ENCODE results near the gene ZSWIM5.
"Not testable (repeated sequence)": the region's sequence is repeated elsewhere in the genome, so short reads cannot be mapped to it uniquely, and the experiment has no call there.

ZSWIM5 gene

GRCh38 chr1:45009296-45009865 is 197.0 kb downstream of the ZSWIM5 start:
- Histone ChIP-seq H3K4me3 (ENCODE audit: low read depth in 1 of 2, low read length in 2 of 2) (peak overlapping the region; percentile 90 to 92), H3K36me3 (ENCODE audit: control insufficient read depth in 1 of 2, insufficient read depth in 2 of 2, low read length in 2 of 2) (peaks cover 49 to 52% of the 10 kb centered on the region in 2 donors), H3K9ac (ENCODE audit: low read depth in 1 of 2, low read length in 2 of 2) (peak overlapping the region in 1 of 2 donors; percentile 66), H3K27ac (ENCODE audit: low read depth, low read length) (no peak overlapping the region), H3K9me3 (ENCODE audit: control insufficient read depth in 1 of 2, low read length in 2 of 2) (no peaks in the 10 kb centered on the region), H3K4me1 (ENCODE audit: control insufficient read depth in 1 of 2, insufficient read depth in 2 of 2, low read length in 2 of 2) (peaks cover 23 to 34% of the 10 kb centered on the region in 2 donors), H3K27me3 (ENCODE audit: control insufficient read depth in 1 of 2, insufficient read depth in 2 of 2, low read length in 2 of 2) (no peaks in the 10 kb centered on the region)

DNA sequence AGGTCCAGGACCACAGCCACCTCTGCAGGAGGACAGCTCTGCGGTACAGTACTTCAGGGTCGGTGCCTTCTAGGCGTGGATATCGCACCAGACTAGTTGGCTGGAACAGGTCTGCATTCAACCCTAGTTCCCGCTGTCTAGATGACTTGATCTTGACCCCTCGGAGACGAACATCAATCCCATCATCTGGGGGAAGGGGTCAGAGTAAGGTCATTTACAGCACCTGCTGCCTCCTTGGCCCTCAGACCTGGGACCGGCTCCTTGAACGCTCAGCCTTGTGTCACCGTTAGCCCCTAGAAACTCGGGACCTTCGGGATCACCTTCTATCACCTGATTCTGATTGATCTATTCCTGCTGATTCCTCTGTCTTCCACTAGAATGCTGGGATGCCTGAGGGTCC is 197.9 kb downstream of the ZSWIM5 start:
- Histone ChIP-seq H3K27ac (ENCODE audit: low read depth, low read length) (no peak overlapping the region), H3K9ac (ENCODE audit: low read depth in 1 of 2, low read length in 2 of 2) (no peak overlapping the region), H3K36me3 (ENCODE audit: control insufficient read depth in 1 of 2, insufficient read depth in 2 of 2, low read length in 2 of 2) (peaks cover 56 to 61% of the 10 kb centered on the region in 2 donors), H3K9me3 (ENCODE audit: control insufficient read depth in 1 of 2, low read length in 2 of 2) (no peaks in the 10 kb centered on the region), H3K27me3 (ENCODE audit: control insufficient read depth in 1 of 2, insufficient read depth in 2 of 2, low read length in 2 of 2) (no peaks in the 10 kb centered on the region), H3K4me3 (ENCODE audit: low read depth in 1 of 2, low read length in 2 of 2) (no peak overlapping the region), H3K4me1 (ENCODE audit: control insufficient read depth in 1 of 2, insufficient read depth in 2 of 2, low read length in 2 of 2) (peaks cover 23 to 34% of the 10 kb centered on the region in 2 donors)

GRCh38 chr1:45008076-45008475 is 198.3 kb downstream of the ZSWIM5 start:
- H3K36me3 ChIP-seq (ENCODE audit: control insufficient read depth in 1 of 2, insufficient read depth in 2 of 2, low read length in 2 of 2) = peaks cover 61 to 65% of the 10 kb centered on the region in 2 donors
- H3K27ac ChIP-seq (ENCODE audit: low read depth, low read length) = no peak overlapping the region
- no peak overlapping the region for H3K4me3 ChIP-seq (ENCODE audit: low read depth in 1 of 2, low read length in 2 of 2)
- H3K9ac ChIP-seq (ENCODE audit: low read depth in 1 of 2, low read length in 2 of 2) = no peak overlapping the region
- no peaks in the 10 kb centered on the region for H3K9me3 ChIP-seq (ENCODE audit: control insufficient read depth in 1 of 2, low read length in 2 of 2)
- H3K4me1 ChIP-seq (ENCODE audit: control insufficient read depth in 1 of 2, insufficient read depth in 2 of 2, low read length in 2 of 2) = peaks cover 23 to 32% of the 10 kb centered on the region in 2 donors
- H3K27me3 ChIP-seq (ENCODE audit: control insufficient read depth in 1 of 2, insufficient read depth in 2 of 2, low read length in 2 of 2) = no peaks in the 10 kb centered on the region

- peaks cover 68 to 73% of the 10 kb centered on the region in 2 donors for H3K36me3 ChIP-seq (ENCODE audit: control insufficient read depth in 1 of 2, insufficient read depth in 2 of 2, low read length in 2 of 2)
- no peak overlapping the region for H3K4me3 ChIP-seq (ENCODE audit: low read depth in 1 of 2, low read length in 2 of 2)
- no peaks in the 10 kb centered on the region for H3K9me3 ChIP-seq (ENCODE audit: control insufficient read depth in 1 of 2, low read length in 2 of 2)
- peaks cover 24 to 26% of the 10 kb centered on the region in 2 donors for H3K4me1 ChIP-seq (ENCODE audit: control insufficient read depth in 1 of 2, insufficient read depth in 2 of 2, low read length in 2 of 2)
- no peak overlapping the region for H3K27ac ChIP-seq (ENCODE audit: low read depth, low read length)
- no peak overlapping the region for H3K9ac ChIP-seq (ENCODE audit: low read depth in 1 of 2, low read length in 2 of 2)
- H3K27me3 ChIP-seq (ENCODE audit: control insufficient read depth in 1 of 2, insufficient read depth in 2 of 2, low read length in 2 of 2) = no peaks in the 10 kb centered on the region
Observed at GRCh38 chr1:45007311-45007710, 199.1 kb downstream of the ZSWIM5 start.

DNA sequence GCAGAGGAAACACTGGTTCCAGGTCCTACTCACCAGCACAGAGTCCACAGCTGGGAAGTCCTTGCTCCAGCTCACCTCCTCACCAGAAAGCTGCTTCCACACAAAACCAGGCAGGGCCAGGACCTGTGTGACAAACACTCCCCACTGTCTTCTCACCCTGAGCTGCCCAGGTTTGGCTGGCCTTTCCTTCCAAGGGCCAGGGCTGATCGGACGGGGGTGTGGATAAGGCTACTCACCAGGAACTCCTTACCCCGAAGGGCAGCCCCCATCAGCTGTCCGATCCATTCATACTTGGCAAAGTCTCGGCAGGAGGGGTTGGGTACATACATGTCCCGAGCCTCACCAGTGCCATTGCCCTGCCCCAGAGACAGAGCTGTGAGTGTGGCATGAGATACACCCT is 200.6 kb downstream of the ZSWIM5 start:
- no peaks in the 10 kb centered on the region for H3K9me3 ChIP-seq (ENCODE audit: control insufficient read depth in 1 of 2, low read length in 2 of 2)
- peaks cover 16 to 20% of the 10 kb centered on the region in 2 donors for H3K4me1 ChIP-seq (ENCODE audit: control insufficient read depth in 1 of 2, insufficient read depth in 2 of 2, low read length in 2 of 2)
- H3K27me3 ChIP-seq (ENCODE audit: control insufficient read depth in 1 of 2, insufficient read depth in 2 of 2, low read length in 2 of 2) = no peaks in the 10 kb centered on the region
- H3K36me3 ChIP-seq (ENCODE audit: control insufficient read depth in 1 of 2, insufficient read depth in 2 of 2, low read length in 2 of 2) = peaks cover 72 to 84% of the 10 kb centered on the region in 2 donors
- H3K9ac ChIP-seq (ENCODE audit: low read depth in 1 of 2, low read length in 2 of 2) = no peak overlapping the region
- H3K27ac ChIP-seq (ENCODE audit: low read depth, low read length) = no peak overlapping the region
- H3K4me3 ChIP-seq (ENCODE audit: low read depth in 1 of 2, low read length in 2 of 2) = no peak overlapping the region

DNA sequence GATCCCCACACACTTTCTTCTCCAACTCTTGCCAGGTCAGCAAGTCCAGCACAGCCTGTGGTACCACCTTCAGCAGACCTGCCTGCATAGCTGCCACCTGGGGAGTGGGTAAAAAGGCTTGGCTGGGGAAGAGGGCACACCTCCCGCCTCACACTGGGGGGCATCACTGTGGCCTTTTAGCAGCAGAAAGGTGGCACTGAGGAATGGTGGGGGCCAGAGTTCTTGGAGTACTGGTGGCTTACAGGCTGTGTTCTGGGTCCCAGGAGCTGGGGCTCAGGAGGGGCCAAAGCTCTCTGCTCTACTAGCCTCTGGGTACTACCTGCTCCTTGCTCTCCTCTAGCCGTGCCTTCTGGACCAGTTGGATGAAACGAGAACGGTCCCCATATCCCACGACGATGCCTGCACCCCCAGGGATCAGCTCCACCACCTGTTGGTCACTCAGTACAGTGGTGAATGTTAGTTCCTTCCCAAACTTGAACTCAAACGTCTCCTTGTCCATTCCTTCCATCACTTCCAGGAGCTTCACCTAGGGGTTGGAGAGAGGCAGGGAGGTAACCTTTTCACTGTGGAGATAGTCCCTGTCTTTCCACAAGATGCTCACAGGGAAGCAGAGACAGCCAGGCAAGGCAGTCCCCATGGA is 202.0 kb downstream of the ZSWIM5 start:
- no peak overlapping the region for H3K9ac ChIP-seq (ENCODE audit: low read depth in 1 of 2, low read length in 2 of 2)
- peaks cover 68 to 80% of the 10 kb centered on the region in 2 donors for H3K36me3 ChIP-seq (ENCODE audit: control insufficient read depth in 1 of 2, insufficient read depth in 2 of 2, low read length in 2 of 2)
- peaks cover 4 to 14% of the 10 kb centered on the region in 2 donors for H3K4me1 ChIP-seq (ENCODE audit: control insufficient read depth in 1 of 2, insufficient read depth in 2 of 2, low read length in 2 of 2)
- no peaks in the 10 kb centered on the region for H3K27me3 ChIP-seq (ENCODE audit: control insufficient read depth in 1 of 2, insufficient read depth in 2 of 2, low read length in 2 of 2)
- no peaks in the 10 kb centered on the region for H3K9me3 ChIP-seq (ENCODE audit: control insufficient read depth in 1 of 2, low read length in 2 of 2)
- H3K27ac ChIP-seq (ENCODE audit: low read depth, low read length) = no peak overlapping the region
- no peak overlapping the region for H3K4me3 ChIP-seq (ENCODE audit: low read depth in 1 of 2, low read length in 2 of 2)

DNA sequence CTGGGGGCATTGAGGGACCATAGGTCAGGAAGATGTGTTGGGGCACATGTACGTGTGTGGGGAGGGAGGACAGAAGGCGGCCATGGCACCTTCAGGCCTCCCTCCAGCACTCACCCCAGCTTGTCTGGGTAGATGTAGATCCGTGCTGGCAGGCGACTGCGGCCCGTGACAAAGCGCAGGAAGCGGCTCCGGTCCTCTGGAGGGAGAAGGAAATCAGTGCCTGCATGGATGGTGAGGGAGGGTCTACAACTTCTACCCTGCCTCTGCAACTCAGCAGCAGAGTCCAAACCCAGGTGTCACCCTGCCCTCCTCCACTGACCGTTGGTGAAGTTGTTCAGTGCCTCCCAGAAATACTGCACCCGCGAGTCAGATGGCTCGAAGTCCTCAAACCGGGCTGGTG is 202.7 kb downstream of the ZSWIM5 start:
- H3K36me3 ChIP-seq (ENCODE audit: control insufficient read depth in 1 of 2, insufficient read depth in 2 of 2, low read length in 2 of 2) = peaks cover 62 to 74% of the 10 kb centered on the region in 2 donors
- H3K27me3 ChIP-seq (ENCODE audit: control insufficient read depth in 1 of 2, insufficient read depth in 2 of 2, low read length in 2 of 2) = no peaks in the 10 kb centered on the region
- H3K9ac ChIP-seq (ENCODE audit: low read depth in 1 of 2, low read length in 2 of 2) = no peak overlapping the region
- H3K9me3 ChIP-seq (ENCODE audit: control insufficient read depth in 1 of 2, low read length in 2 of 2) = no peaks in the 10 kb centered on the region
- peaks cover 0 to 13% of the 10 kb centered on the region in 2 donors for H3K4me1 ChIP-seq (ENCODE audit: control insufficient read depth in 1 of 2, insufficient read depth in 2 of 2, low read length in 2 of 2)
- H3K4me3 ChIP-seq (ENCODE audit: low read depth in 1 of 2, low read length in 2 of 2) = no peak overlapping the region
- H3K27ac ChIP-seq (ENCODE audit: low read depth, low read length) = no peak overlapping the region

DNA sequence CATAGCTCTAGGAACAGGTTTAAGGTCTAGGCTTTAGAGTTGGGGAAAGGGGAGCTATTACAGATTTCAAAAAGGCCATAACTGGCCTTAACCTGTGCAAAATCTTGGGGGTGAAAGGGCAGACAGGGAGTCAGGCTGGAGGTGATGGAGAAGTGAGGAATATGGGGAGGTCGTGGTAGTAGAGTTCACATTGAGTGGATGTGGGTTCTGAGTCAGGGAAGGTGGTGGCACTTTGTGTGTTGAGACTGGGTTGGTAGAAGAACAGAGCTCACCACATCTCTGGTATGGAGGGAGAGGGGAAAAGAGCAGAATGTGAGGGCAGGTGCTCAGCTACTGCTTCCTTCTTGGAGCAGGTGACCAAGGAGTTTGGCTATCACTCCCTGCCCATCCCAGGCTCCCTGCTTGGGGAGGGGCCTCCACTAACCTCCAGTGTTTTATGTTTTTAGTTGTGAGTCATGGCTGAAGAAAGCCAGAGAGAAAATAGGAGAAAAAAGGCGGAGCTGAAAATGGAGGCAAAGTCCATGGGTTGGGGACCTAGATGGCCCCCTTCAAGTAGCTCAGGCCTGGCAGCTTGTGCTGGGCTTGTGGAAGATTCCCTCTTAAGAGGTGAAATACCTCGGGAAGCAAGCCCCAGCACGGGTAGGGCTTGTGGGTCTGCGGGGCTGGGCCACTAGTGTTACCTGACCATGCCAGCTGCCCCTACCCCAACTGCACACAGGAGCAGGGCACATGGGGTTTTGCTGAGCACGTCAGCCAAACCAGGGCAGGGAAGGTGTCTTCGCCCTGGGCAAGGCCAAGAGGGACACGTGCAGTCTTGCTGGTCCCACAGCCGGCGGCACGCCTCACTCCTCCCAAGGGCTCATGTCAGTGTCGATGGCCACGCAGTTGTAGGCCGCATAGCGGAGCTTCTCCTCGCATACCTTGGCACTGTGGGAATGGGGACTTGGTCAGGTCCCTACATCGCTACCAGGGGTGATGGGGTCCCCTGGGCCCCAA is 203.5 kb downstream of the ZSWIM5 start:
- H3K27me3 ChIP-seq (ENCODE audit: control insufficient read depth in 1 of 2, insufficient read depth in 2 of 2, low read length in 2 of 2) = no peaks in the 10 kb centered on the region
- H3K27ac ChIP-seq (ENCODE audit: low read depth, low read length) = no peak overlapping the region
- H3K9ac ChIP-seq (ENCODE audit: low read depth in 1 of 2, low read length in 2 of 2) = no peak overlapping the region
- peaks cover 0 to 13% of the 10 kb centered on the region in 2 donors for H3K4me1 ChIP-seq (ENCODE audit: control insufficient read depth in 1 of 2, insufficient read depth in 2 of 2, low read length in 2 of 2)
- no peak overlapping the region for H3K4me3 ChIP-seq (ENCODE audit: low read depth in 1 of 2, low read length in 2 of 2)
- peaks cover 54 to 66% of the 10 kb centered on the region in 2 donors for H3K36me3 ChIP-seq (ENCODE audit: control insufficient read depth in 1 of 2, insufficient read depth in 2 of 2, low read length in 2 of 2)
- H3K9me3 ChIP-seq (ENCODE audit: control insufficient read depth in 1 of 2, low read length in 2 of 2) = no peaks in the 10 kb centered on the region

GRCh38 chr1:45001576-45001975 is 204.8 kb downstream of the ZSWIM5 start:
- Histone ChIP-seq H3K36me3 (ENCODE audit: control insufficient read depth in 1 of 2, insufficient read depth in 2 of 2, low read length in 2 of 2) (peaks cover 40 to 52% of the 10 kb centered on the region in 2 donors), H3K4me1 (ENCODE audit: control insufficient read depth in 1 of 2, insufficient read depth in 2 of 2, low read length in 2 of 2) (peaks cover 0 to 13% of the 10 kb centered on the region in 2 donors)
- H3K9me3 ChIP-seq (ENCODE audit: control insufficient read depth in 1 of 2, low read length in 2 of 2); H3K27me3 ChIP-seq (ENCODE audit: control insufficient read depth in 1 of 2, insufficient read depth in 2 of 2, low read length in 2 of 2); H3K4me3 ChIP-seq (ENCODE audit: low read depth in 1 of 2, low read length in 2 of 2); H3K27ac ChIP-seq (ENCODE audit: low read depth, low read length); H3K9ac ChIP-seq (ENCODE audit: low read depth in 1 of 2, low read length in 2 of 2): not testable (repeated sequence)

- Histone ChIP-seq H3K4me1 (ENCODE audit: control insufficient read depth in 1 of 2, insufficient read depth in 2 of 2, low read length in 2 of 2) (peaks cover 0 to 13% of the 10 kb centered on the region in 2 donors), H3K27me3 (ENCODE audit: control insufficient read depth in 1 of 2, insufficient read depth in 2 of 2, low read length in 2 of 2) (no peaks in the 10 kb centered on the region), H3K36me3 (ENCODE audit: control insufficient read depth in 1 of 2, insufficient read depth in 2 of 2, low read length in 2 of 2) (peaks cover 40 to 49% of the 10 kb centered on the region in 2 donors), H3K9ac (ENCODE audit: low read depth in 1 of 2, low read length in 2 of 2) (no peak overlapping the region), H3K9me3 (ENCODE audit: control insufficient read depth in 1 of 2, low read length in 2 of 2) (no peaks in the 10 kb centered on the region), H3K4me3 (ENCODE audit: low read depth in 1 of 2, low read length in 2 of 2) (no peak overlapping the region), H3K27ac (ENCODE audit: low read depth, low read length) (no peak overlapping the region)
Observed at GRCh38 chr1:45001011-45001481, 205.4 kb downstream of the ZSWIM5 start.

Data from duodenal mucosa (tissue), 2 donors.